Measurements from ENCODE around the gene CRB3.

CRB3 gene

DNA sequence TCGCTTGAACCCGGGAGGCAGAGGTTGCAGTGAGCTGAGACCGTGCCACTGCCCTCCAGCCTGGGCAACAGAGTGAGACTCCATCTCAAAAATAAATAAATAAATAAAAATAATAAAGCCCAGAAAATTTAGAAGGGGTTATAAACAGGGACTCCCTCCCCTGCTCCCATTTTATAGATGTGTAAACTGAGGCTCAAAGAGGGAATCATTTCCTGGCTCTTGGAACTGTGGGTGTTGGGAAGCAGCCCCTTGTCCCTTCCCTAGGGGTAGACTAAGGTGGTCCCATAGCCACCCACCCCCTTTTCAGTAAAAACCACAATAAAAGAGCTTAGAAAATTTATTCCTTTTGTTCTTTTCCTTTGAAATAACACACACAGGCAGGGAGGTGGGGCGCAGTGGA is 24.3 kb upstream of the CRB3 start:
- no peak overlapping the region for H3K4me3 ChIP-seq (ENCODE audit: low read depth, low read length)
- no peak overlapping the region for H3K9ac ChIP-seq (ENCODE audit: low read depth, low read length)
- H3K27ac ChIP-seq (ENCODE audit: low read depth, low read length), result no peak overlapping the region
- H3K9me3 ChIP-seq (ENCODE audit: control insufficient read depth, insufficient read depth, low read length), result no peaks in the 10 kb centered on the region
- H3K36me3 ChIP-seq (ENCODE audit: control insufficient read depth, insufficient read depth, low read length), result no peaks in the 10 kb centered on the region
- no peaks in the 10 kb centered on the region for H3K4me1 ChIP-seq (ENCODE audit: control insufficient read depth, insufficient read depth, low read length)
- H3K27me3 ChIP-seq (ENCODE audit: control insufficient read depth, insufficient read depth, low read length), result no peaks in the 10 kb centered on the region

DNA sequence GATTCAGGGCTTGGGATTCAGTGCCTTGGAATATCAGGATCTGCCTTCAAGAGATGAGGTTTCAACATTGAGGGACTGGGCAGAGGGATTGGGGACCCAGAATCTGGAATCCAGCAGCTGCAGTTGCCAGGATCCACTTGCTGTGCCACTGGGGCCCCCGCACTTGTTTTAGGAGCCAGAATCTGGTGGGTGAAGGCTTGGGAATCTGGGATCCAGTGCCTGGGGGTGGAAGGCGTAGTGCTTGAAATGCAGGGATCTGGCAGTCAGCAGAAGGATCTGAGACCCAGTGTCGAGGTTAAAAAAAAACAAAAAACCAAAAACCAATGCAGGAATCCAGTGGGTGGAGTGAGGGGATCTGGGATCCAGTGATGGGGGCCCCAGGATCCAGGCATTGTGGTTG is 23.2 kb upstream of the CRB3 start:
- Histone ChIP-seq H3K4me1 (ENCODE audit: control insufficient read depth, insufficient read depth, low read length) (no peaks in the 10 kb centered on the region), H3K9me3 (ENCODE audit: control insufficient read depth, insufficient read depth, low read length) (no peaks in the 10 kb centered on the region), H3K27me3 (ENCODE audit: control insufficient read depth, insufficient read depth, low read length) (no peaks in the 10 kb centered on the region), H3K4me3 (ENCODE audit: low read depth, low read length) (no peak overlapping the region), H3K36me3 (ENCODE audit: control insufficient read depth, insufficient read depth, low read length) (no peaks in the 10 kb centered on the region), H3K27ac (ENCODE audit: low read depth, low read length) (no peak overlapping the region), H3K9ac (ENCODE audit: low read depth, low read length) (no peak overlapping the region)

DNA sequence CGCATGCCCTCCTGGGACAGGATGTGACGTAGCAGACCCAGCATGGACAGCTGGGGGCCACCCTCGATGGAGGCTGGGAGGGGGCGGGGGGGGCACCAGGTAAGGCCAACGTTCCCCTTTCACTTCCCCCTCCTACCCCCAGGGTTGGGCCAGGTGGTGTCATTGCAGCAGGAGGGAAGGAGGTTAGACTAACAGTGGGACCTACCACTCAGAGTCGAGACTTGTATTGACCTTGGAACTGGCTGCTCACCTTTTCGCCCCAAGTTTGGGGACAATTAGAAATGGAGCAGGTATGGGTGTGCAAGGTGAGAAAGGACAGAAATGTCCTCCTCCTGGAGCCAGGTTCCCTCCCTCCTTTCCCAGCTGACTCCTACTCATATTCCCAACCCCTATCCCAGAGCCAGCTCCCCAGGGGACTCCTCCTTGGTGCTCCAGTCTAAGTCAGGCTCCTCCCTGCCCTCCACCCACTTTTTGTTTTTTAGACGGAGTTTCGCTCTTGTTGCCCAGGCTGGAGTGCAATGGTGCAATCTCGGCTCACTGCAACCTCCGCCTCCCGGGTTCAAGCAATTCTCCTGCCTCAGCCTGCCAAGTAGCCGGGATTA is 21.9 kb upstream of the CRB3 start:
- no peaks in the 10 kb centered on the region for H3K27me3 ChIP-seq (ENCODE audit: control insufficient read depth, insufficient read depth, low read length)
- H3K36me3 ChIP-seq (ENCODE audit: control insufficient read depth, insufficient read depth, low read length), result no peaks in the 10 kb centered on the region
- H3K27ac ChIP-seq (ENCODE audit: low read depth, low read length), result no peak overlapping the region
- H3K9me3 ChIP-seq (ENCODE audit: control insufficient read depth, insufficient read depth, low read length), result no peaks in the 10 kb centered on the region
- H3K9ac ChIP-seq (ENCODE audit: low read depth, low read length), result no peak overlapping the region
- no peak overlapping the region for H3K4me3 ChIP-seq (ENCODE audit: low read depth, low read length)
- H3K4me1 ChIP-seq (ENCODE audit: control insufficient read depth, insufficient read depth, low read length), result no peaks in the 10 kb centered on the region

DNA sequence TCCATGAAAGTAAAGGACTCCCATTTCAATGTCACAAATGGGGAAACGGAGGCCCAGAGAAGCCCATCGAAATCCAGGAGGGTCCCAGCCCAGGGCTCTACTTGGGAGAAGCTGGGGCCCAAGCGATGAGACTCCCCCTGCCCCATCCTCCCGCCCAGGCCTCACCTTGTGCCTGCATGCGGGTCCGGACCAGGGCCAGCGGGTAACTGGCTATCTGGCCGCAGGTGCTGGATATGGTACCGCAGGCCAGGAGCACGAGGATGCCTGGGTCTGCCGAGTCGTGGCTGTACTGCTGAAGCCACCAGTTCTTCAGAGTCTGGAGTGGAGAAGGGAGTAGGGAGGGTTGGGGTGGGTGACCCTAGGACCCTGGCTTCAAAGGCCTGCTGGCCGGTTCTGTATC is 20.1 kb upstream of the CRB3 start:
- H3K36me3 ChIP-seq (ENCODE audit: control insufficient read depth, insufficient read depth, low read length), result no peaks in the 10 kb centered on the region
- no peak overlapping the region for H3K27ac ChIP-seq (ENCODE audit: low read depth, low read length)
- no peaks in the 10 kb centered on the region for H3K4me1 ChIP-seq (ENCODE audit: control insufficient read depth, insufficient read depth, low read length)
- no peaks in the 10 kb centered on the region for H3K9me3 ChIP-seq (ENCODE audit: control insufficient read depth, insufficient read depth, low read length)
- H3K27me3 ChIP-seq (ENCODE audit: control insufficient read depth, insufficient read depth, low read length), result no peaks in the 10 kb centered on the region
- no peak overlapping the region for H3K4me3 ChIP-seq (ENCODE audit: low read depth, low read length)
- H3K9ac ChIP-seq (ENCODE audit: low read depth, low read length), result no peak overlapping the region

DNA sequence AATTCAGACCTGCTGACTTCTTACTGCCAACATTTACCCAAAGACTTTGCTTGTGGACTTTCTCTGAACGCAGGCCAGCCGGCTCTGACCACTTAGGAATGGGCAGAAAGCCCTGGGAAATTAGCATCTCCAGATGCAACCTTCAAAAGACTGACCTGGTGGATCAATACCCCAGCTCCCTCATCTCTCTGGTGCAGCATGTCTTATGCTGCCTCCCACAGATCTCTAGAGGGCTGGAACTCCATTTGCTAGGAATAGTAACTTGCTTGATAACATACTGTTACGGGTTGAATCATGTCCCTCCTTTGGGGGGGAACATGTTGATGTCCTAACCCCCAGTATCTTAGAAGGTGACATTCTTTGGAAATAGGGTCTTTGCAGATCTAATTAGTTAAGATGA is 17.6 kb upstream of the CRB3 start:
- Histone ChIP-seq H3K4me3 (ENCODE audit: low read depth, low read length) (no peak overlapping the region), H3K9ac (ENCODE audit: low read depth, low read length) (no peak overlapping the region), H3K27me3 (ENCODE audit: control insufficient read depth, insufficient read depth, low read length) (no peaks in the 10 kb centered on the region), H3K36me3 (ENCODE audit: control insufficient read depth, insufficient read depth, low read length) (no peaks in the 10 kb centered on the region), H3K9me3 (ENCODE audit: control insufficient read depth, insufficient read depth, low read length) (no peaks in the 10 kb centered on the region), H3K4me1 (ENCODE audit: control insufficient read depth, insufficient read depth, low read length) (no peaks in the 10 kb centered on the region), H3K27ac (ENCODE audit: low read depth, low read length) (no peak overlapping the region)

DNA sequence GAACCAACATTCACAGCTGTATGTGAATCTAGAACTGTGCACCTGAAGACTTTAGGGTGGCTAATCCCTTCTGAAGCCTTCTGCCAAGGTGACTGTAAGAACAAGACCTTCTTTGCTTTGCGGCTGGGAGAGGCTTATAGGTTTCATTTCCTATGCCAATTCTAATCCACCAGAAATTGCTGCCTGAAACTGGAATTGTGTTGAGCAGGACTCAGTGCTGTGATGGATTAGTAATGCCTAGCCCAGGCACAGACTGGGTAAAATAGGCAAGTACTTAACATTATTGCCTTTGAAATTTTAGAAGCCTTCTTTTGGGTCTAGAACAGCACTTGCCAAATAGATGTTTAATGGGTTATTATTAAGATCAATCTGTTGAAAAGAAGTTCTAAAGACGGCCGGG is 16.0 kb upstream of the CRB3 start:
- no peak overlapping the region for H3K4me3 ChIP-seq (ENCODE audit: low read depth, low read length)
- H3K27ac ChIP-seq (ENCODE audit: low read depth, low read length), result no peak overlapping the region
- H3K36me3 ChIP-seq (ENCODE audit: control insufficient read depth, insufficient read depth, low read length), result peaks cover 5% of the 10 kb centered on the region; the same call in 1 of the 2 replicates
- H3K9ac ChIP-seq (ENCODE audit: low read depth, low read length), result no peak overlapping the region
- H3K4me1 ChIP-seq (ENCODE audit: control insufficient read depth, insufficient read depth, low read length), result no peaks in the 10 kb centered on the region
- H3K27me3 ChIP-seq (ENCODE audit: control insufficient read depth, insufficient read depth, low read length), result no peaks in the 10 kb centered on the region
- no peaks in the 10 kb centered on the region for H3K9me3 ChIP-seq (ENCODE audit: control insufficient read depth, insufficient read depth, low read length)

DNA sequence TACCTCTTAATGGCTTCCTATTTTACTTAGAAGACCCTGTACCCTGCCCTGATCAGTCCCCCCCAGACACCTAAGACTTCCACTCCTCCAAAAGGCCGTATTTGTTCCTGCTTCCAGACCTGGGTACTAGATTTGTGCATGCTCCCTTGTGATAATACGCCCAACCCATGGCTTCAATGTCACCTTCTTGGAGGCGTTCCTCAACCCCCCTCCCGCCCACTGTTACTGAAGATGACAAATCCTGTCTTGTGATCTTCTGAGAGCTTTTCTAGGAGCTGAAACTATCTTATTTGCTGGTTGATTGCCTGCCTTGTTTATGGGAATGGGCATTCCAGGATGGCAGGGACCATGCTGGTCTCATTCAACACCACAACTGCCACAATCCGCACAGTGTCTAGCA is 13.9 kb upstream of the CRB3 start:
- Histone ChIP-seq H3K27ac (ENCODE audit: low read depth, low read length) (no peak overlapping the region), H3K4me3 (ENCODE audit: low read depth, low read length) (no peak overlapping the region), H3K9me3 (ENCODE audit: control insufficient read depth, insufficient read depth, low read length) (no peaks in the 10 kb centered on the region; the same call in none of the 2 replicates), H3K9ac (ENCODE audit: low read depth, low read length) (no peak overlapping the region), H3K36me3 (ENCODE audit: control insufficient read depth, insufficient read depth, low read length) (peaks cover 23% of the 10 kb centered on the region), H3K4me1 (ENCODE audit: control insufficient read depth, insufficient read depth, low read length) (no peaks in the 10 kb centered on the region), H3K27me3 (ENCODE audit: control insufficient read depth, insufficient read depth, low read length) (no peaks in the 10 kb centered on the region)

DNA sequence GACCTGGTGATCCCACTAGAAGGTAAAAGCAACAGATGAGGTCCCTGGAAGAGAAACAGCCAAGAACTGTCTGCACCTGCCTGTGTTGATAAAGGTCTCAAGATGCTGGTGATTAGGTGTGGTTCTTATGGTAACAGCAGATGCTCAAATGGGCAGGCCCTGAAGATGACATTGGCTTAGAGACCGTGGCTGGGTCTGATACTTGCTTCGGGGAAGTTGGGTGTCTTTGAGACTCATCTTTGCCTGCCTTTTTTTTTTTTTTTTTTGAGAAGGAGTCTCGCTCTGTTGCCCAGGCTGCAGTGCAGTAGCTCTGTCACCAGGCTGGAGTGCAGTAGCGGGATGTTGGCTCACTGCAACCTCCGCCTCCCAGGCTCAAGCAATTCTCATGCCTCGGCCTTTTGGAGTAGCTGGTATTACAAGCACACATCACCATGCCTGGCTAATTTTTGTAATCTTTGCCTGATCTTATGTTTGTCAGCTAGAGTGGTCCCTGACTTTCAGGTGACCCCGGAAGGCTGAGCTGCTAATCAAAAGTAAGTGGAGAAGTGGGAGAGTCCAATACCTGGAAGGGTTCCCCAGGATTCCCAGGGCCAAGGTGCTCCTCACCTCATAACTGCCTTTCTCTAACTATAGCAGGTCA is 12.4 kb upstream of the CRB3 start:
- H3K27me3 ChIP-seq (ENCODE audit: control insufficient read depth, insufficient read depth, low read length), result no peaks in the 10 kb centered on the region
- H3K27ac ChIP-seq (ENCODE audit: low read depth, low read length), result no peak overlapping the region
- H3K9me3 ChIP-seq (ENCODE audit: control insufficient read depth, insufficient read depth, low read length), result no peaks in the 10 kb centered on the region; the same call in none of the 2 replicates
- H3K4me1 ChIP-seq (ENCODE audit: control insufficient read depth, insufficient read depth, low read length), result no peaks in the 10 kb centered on the region
- H3K4me3 ChIP-seq (ENCODE audit: low read depth, low read length), result no peak overlapping the region
- H3K9ac ChIP-seq (ENCODE audit: low read depth, low read length), result no peak overlapping the region
- peaks cover 28% of the 10 kb centered on the region for H3K36me3 ChIP-seq (ENCODE audit: control insufficient read depth, insufficient read depth, low read length)

DNA sequence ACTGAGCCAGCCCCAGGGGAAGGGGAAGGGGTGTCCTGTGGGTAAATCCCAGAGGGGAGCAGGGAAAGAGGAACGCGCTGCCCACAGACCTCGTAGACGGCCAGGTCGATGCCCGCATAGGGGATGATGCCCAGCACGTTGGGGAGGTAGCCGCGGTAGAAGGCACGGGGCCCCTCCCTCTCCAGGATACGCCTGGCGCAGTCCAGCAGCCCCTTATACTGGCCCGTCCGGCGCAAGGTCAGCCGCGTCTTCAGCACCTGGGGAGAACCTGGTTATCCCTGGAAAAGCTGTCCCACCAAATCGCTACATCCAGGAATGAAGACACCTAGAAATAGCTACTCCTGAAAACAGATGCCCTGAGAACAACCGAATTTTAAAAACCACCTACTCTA is 11.9 kb upstream of the CRB3 start:
- no peak overlapping the region for H3K9ac ChIP-seq (ENCODE audit: low read depth, low read length)
- H3K27ac ChIP-seq (ENCODE audit: low read depth, low read length), result no peak overlapping the region
- peaks cover 28% of the 10 kb centered on the region for H3K36me3 ChIP-seq (ENCODE audit: control insufficient read depth, insufficient read depth, low read length)
- H3K9me3 ChIP-seq (ENCODE audit: control insufficient read depth, insufficient read depth, low read length), result no peaks in the 10 kb centered on the region; the same call in none of the 2 replicates
- H3K4me3 ChIP-seq (ENCODE audit: low read depth, low read length), result no peak overlapping the region
- H3K4me1 ChIP-seq (ENCODE audit: control insufficient read depth, insufficient read depth, low read length), result no peaks in the 10 kb centered on the region
- no peaks in the 10 kb centered on the region for H3K27me3 ChIP-seq (ENCODE audit: control insufficient read depth, insufficient read depth, low read length)

DNA sequence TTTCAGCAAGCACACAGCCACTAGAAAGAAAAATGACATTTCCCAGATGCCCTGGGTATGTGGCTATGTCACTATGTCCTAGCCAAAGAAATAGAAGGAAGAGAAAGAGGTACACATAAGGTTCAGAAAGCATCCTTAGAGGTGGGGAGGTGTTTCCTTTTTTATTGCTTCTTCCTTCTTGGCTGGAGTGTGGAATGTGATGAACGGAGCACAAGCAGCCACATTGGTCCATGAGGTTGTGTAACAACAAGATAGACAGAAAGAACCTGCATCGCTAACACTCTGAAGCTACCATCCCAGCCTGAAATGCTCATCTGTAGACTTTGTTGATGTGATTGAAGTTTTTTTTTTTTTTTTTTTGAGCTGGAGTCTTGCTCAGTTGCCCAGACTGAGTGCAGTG is 11.2 kb upstream of the CRB3 start:
- H3K36me3 ChIP-seq (ENCODE audit: control insufficient read depth, insufficient read depth, low read length), result peaks cover 28% of the 10 kb centered on the region

DNA sequence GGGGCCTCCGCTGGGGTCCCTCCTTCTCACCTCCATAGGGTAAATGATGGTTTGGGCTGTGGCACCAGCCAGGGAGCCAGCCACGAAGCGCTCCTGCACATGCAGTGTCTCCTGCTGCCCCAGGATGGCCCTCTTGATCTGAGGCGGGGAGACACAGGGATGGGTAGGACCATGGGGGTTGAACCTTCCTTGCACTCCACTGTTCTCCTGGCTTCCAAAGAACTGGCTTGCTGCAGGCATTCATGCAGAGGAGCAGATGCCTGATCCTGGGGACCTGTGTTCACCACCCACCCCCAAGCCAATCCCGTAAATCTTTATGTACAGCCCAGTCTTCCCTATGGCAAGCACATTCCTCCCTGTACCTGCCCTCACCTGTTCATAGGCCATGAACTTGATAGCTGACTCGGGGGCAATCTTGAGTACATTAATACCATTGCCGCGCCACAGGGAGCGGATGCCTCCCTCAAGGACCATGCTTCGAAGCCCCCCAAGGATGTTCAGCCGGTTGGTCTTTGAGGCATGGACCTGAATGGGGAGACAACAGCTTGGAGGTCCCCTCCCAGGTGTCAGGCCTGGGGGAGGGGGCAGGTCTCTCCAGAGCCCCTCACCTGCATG is 10.0 kb upstream of the CRB3 start:
- Histone ChIP-seq H3K36me3 (ENCODE audit: control insufficient read depth, insufficient read depth, low read length) (peaks cover 28% of the 10 kb centered on the region), H3K4me3 (ENCODE audit: low read depth, low read length) (no peak overlapping the region), H3K27ac (ENCODE audit: low read depth, low read length) (no peak overlapping the region), H3K4me1 (ENCODE audit: control insufficient read depth, insufficient read depth, low read length) (no peaks in the 10 kb centered on the region), H3K9ac (ENCODE audit: low read depth, low read length) (no peak overlapping the region), H3K27me3 (ENCODE audit: control insufficient read depth, insufficient read depth, low read length) (no peaks in the 10 kb centered on the region), H3K9me3 (ENCODE audit: control insufficient read depth, insufficient read depth, low read length) (no peaks in the 10 kb centered on the region; the same call in none of the 2 replicates)

More for the DNA sequence above, 11.2 kb upstream of the CRB3 start:
- H3K9ac ChIP-seq (ENCODE audit: low read depth, low read length), result no peak overlapping the region
- H3K9me3 ChIP-seq (ENCODE audit: control insufficient read depth, insufficient read depth, low read length), result no peaks in the 10 kb centered on the region; the same call in none of the 2 replicates
- H3K4me1 ChIP-seq (ENCODE audit: control insufficient read depth, insufficient read depth, low read length), result no peaks in the 10 kb centered on the region
- H3K4me3 ChIP-seq (ENCODE audit: low read depth, low read length), result no peak overlapping the region
- no peak overlapping the region for H3K27ac ChIP-seq (ENCODE audit: low read depth, low read length)
- H3K27me3 ChIP-seq (ENCODE audit: control insufficient read depth, insufficient read depth, low read length), result no peaks in the 10 kb centered on the region
